ENCODE measurements around the gene ADCY9.

The ADCY9 gene

DNA sequence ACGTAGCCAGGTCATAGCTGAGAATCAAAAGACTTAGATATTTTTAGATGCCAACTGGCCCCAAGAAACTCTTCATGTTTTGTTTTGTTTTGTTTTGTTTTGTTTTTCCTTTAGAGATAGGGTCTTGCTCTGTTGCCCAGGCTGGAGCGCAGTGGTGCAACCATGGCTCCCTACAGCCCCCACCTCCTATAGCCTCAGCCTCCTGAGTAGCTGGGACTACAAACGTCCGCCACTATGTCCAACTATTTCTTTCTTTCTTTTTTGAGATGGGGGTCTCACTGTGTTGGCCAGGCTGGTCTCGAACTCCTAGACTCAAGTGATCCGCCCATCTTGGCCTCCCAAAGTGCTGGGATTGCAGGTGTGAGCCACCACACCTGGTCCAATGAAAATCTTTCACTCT, 107.1 kb downstream of the ADCY9 start:
- Histone ChIP-seq H3K4me3 (ENCODE audit: insufficient read depth, low read depth, low read length) (no peak overlapping the region), H3K4me1 (ENCODE audit: control insufficient read depth, insufficient read depth, low read length) (peaks cover 10% of the 10 kb centered on the region), H3K36me3 (ENCODE audit: control insufficient read depth, insufficient read depth, low read length) (no peaks in the 10 kb centered on the region), H3K27ac (ENCODE audit: insufficient read depth, low read depth, low read length, poor library complexity, severe bottlenecking) (no peak overlapping the region), H3K27me3 (ENCODE audit: control insufficient read depth, insufficient read depth, low read length, poor library complexity, severe bottlenecking) (no peaks in the 10 kb centered on the region), H3K9me3 (ENCODE audit: control insufficient read depth, low read length) (no peaks in the 10 kb centered on the region)
- WGBS, 2 experiments, result 85 to 93% methylated on average over 6 of the region's 6 CpGs

DNA sequence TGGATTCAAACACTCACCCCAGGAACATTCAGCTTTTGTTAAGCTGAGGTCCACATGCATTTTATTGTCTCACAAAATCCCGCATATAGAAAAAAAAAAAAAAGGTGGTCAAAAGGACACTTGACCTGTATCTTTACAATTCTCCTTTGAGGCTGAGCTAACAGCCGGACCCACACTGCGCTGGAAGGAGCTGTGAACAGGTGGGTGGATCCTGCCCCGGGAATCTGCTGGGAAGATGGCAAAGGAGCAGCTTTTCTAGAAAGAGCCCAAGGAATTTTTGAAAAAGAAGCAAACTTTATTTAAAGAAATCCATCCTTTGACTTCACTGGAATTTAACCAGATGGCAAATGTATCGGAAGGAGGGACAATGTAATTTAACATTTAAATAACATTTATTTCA, 108.1 kb downstream of the ADCY9 start:
- no peaks in the 10 kb centered on the region for H3K9me3 ChIP-seq (ENCODE audit: control insufficient read depth, low read length)
- WGBS, 2 experiments, result 72 to 81% methylated on average over 5 of the region's 5 CpGs
- H3K4me3 ChIP-seq (ENCODE audit: insufficient read depth, low read depth, low read length), result no peak overlapping the region
- peaks cover 10% of the 10 kb centered on the region for H3K4me1 ChIP-seq (ENCODE audit: control insufficient read depth, insufficient read depth, low read length)
- H3K27me3 ChIP-seq (ENCODE audit: control insufficient read depth, insufficient read depth, low read length, poor library complexity, severe bottlenecking), result no peaks in the 10 kb centered on the region
- H3K27ac ChIP-seq (ENCODE audit: insufficient read depth, low read depth, low read length, poor library complexity, severe bottlenecking), result no peak overlapping the region
- no peaks in the 10 kb centered on the region for H3K36me3 ChIP-seq (ENCODE audit: control insufficient read depth, insufficient read depth, low read length)

DNA sequence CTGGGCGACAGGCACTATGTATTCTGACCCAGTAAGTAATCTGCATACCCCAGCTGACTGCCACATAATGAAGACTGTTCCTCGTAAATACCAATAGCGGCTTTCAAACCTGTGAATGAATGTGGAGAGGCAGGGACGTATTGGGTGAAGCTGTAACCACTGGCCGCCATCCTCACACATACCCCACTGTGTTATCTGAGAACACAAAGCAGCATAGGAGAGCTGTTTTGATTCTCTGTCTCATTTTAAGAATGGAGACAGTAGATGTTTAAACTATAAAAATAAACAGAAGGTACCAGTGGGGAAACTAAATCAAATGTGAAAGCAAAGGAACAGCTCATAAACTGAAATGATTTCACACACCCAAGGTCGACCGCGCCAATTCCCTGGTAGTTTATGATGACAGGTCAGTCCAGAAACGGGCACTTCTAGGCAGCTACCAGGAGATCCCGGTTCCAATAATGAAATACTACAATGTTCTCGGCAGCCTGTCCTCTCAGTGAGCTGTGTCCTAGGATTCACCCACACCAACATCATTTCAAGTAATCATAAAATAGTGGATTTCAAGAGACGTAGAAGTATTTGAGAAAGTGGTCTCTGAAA, 109.7 kb downstream of the ADCY9 start:
- no peak overlapping the region for H3K27ac ChIP-seq (ENCODE audit: insufficient read depth, low read depth, low read length, poor library complexity, severe bottlenecking)
- 93 to 96% methylated on average over 11 to 12 of the region's 12 CpGs for WGBS, 2 experiments
- no peaks in the 10 kb centered on the region for H3K36me3 ChIP-seq (ENCODE audit: control insufficient read depth, insufficient read depth, low read length)
- H3K4me3 ChIP-seq (ENCODE audit: insufficient read depth, low read depth, low read length), result no peak overlapping the region
- H3K27me3 ChIP-seq (ENCODE audit: control insufficient read depth, insufficient read depth, low read length, poor library complexity, severe bottlenecking), result no peaks in the 10 kb centered on the region
- H3K4me1 ChIP-seq (ENCODE audit: control insufficient read depth, insufficient read depth, low read length), result peaks cover 7% of the 10 kb centered on the region
- H3K9me3 ChIP-seq (ENCODE audit: control insufficient read depth, low read length), result no peaks in the 10 kb centered on the region

DNA sequence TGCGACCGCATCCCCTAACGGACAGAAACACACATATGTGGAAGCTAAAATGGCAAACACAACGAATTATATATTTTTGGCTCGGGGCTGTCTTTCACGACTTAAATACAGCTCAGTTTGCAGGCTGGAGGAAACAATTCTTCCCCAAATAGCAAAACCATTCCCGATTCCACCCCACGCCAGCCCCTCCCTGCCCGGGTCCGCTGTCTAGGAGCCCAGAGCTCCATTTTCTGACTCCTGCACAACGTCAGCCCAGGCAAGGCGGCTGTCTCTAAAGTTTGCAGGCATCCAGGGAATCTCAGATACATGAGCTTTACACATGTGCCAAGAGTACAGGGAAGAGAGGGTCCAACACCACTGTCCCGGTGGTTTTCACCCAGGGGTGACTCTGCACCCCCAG, 110.5 kb downstream of the ADCY9 start:
- H3K4me3 ChIP-seq (ENCODE audit: insufficient read depth, low read depth, low read length), result no peak overlapping the region
- H3K27me3 ChIP-seq (ENCODE audit: control insufficient read depth, insufficient read depth, low read length, poor library complexity, severe bottlenecking), result no peaks in the 10 kb centered on the region
- no peaks in the 10 kb centered on the region for H3K4me1 ChIP-seq (ENCODE audit: control insufficient read depth, insufficient read depth, low read length)
- H3K27ac ChIP-seq (ENCODE audit: insufficient read depth, low read depth, low read length, poor library complexity, severe bottlenecking), result no peak overlapping the region
- H3K36me3 ChIP-seq (ENCODE audit: control insufficient read depth, insufficient read depth, low read length), result no peaks in the 10 kb centered on the region
- H3K9me3 ChIP-seq (ENCODE audit: control insufficient read depth, low read length), result no peaks in the 10 kb centered on the region
- 93 to 96% methylated on average over 13 of the region's 13 CpGs for WGBS, 2 experiments

DNA sequence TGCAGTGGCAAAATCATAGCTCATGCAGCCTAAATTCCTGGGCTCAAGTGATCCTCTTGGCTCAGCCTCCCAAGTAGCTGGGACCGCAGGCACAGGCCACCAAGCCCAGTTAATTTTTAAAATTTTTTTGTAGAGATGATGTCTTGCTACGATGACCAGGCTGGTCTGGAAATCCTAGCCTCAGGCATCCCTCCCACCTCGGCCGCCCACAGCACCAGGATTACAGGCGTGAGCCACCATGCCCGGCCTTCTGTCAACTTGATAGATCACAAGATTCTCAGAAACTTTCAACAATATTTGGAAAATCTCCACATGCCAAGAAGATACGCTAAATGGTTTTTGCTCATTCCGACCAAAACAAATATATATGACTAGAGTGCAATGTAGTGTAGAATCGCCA, 111.0 kb downstream of the ADCY9 start:
- Histone ChIP-seq H3K9me3 (ENCODE audit: control insufficient read depth, low read length) (no peaks in the 10 kb centered on the region), H3K27ac (ENCODE audit: insufficient read depth, low read depth, low read length, poor library complexity, severe bottlenecking) (no peak overlapping the region), H3K4me3 (ENCODE audit: insufficient read depth, low read depth, low read length) (no peak overlapping the region), H3K4me1 (ENCODE audit: control insufficient read depth, insufficient read depth, low read length) (no peaks in the 10 kb centered on the region), H3K27me3 (ENCODE audit: control insufficient read depth, insufficient read depth, low read length, poor library complexity, severe bottlenecking) (no peaks in the 10 kb centered on the region), H3K36me3 (ENCODE audit: control insufficient read depth, insufficient read depth, low read length) (no peaks in the 10 kb centered on the region)
- 88 to 91% methylated on average over 9 of the region's 9 CpGs for WGBS, 2 experiments

DNA sequence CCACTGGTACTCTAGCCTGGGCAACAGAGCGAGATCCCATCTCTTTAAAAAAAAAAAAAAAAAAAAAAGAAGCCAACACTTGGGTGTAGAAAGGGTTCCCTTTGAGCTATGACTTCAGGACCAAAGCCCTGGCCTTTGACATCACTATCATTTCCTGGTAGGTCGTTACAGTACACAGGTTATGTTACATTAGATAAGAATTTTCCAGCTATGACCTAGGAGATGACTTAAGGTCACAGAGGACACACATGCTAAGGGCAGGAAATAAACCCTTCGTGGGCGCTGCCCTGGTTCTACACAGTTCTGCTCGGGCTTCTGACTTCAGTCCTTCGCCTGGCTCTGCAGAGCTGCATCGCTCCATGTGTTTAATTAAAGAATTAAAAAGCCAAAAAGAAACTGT, 112.0 kb downstream of the ADCY9 start:
- 94 to 96% methylated on average over 7 of the region's 7 CpGs for WGBS, 2 experiments
- H3K27ac ChIP-seq (ENCODE audit: insufficient read depth, low read depth, low read length, poor library complexity, severe bottlenecking), result no peak overlapping the region
- no peaks in the 10 kb centered on the region for H3K36me3 ChIP-seq (ENCODE audit: control insufficient read depth, insufficient read depth, low read length)
- H3K4me1 ChIP-seq (ENCODE audit: control insufficient read depth, insufficient read depth, low read length), result peaks cover 6% of the 10 kb centered on the region
- no peaks in the 10 kb centered on the region for H3K27me3 ChIP-seq (ENCODE audit: control insufficient read depth, insufficient read depth, low read length, poor library complexity, severe bottlenecking)
- H3K9me3 ChIP-seq (ENCODE audit: control insufficient read depth, low read length), result no peaks in the 10 kb centered on the region
- H3K4me3 ChIP-seq (ENCODE audit: insufficient read depth, low read depth, low read length), result no peak overlapping the region

DNA sequence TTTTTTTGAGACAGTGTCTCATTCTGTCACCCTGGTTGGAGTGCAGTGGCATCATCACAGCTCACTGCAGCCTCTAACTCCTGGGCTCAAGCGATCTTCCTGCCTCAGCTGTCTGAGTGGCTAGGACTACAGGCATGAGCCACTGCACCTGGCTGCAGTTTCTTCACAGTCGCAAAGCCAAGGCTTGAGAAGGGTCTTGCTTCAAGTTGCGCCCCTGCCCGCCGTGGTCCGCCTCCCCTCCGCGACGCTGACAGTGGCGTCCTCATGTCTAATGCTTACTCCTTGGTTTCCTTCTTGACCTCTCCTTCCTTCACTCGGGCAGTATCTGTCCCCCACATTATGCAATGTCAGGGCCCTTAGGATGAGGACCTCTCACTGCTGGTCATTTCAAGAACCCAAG, 112.7 kb downstream of the ADCY9 start:
- Histone ChIP-seq H3K27me3 (ENCODE audit: control insufficient read depth, insufficient read depth, low read length, poor library complexity, severe bottlenecking) (no peaks in the 10 kb centered on the region), H3K27ac (ENCODE audit: insufficient read depth, low read depth, low read length, poor library complexity, severe bottlenecking) (no peak overlapping the region), H3K4me3 (ENCODE audit: insufficient read depth, low read depth, low read length) (no peak overlapping the region), H3K9me3 (ENCODE audit: control insufficient read depth, low read length) (no peaks in the 10 kb centered on the region), H3K36me3 (ENCODE audit: control insufficient read depth, insufficient read depth, low read length) (no peaks in the 10 kb centered on the region), H3K4me1 (ENCODE audit: control insufficient read depth, insufficient read depth, low read length) (peaks cover 11% of the 10 kb centered on the region)
- 94% methylated on average over 11 of the region's 11 CpGs for WGBS, 2 experiments

DNA sequence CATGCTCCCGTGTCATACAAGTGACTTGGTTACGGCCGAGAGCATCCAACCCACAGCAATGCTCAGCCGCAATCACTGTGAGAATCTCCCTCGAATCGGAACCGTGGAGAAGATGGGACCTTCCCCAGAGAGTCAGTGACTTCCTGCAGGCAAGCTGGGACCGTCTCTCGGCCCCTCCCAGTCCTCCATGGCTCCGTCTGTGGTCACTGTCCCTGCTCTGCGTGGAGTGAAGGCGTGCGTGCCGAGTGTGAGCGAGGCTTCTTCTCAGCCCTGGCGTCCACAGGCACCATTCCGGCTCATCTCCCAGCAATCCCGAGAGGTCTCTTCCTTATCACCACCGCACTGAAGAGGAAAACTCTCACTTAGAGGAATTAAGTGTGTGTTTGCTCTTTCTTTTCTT, 113.1 kb downstream of the ADCY9 start:
- no peak overlapping the region for H3K27ac ChIP-seq (ENCODE audit: insufficient read depth, low read depth, low read length, poor library complexity, severe bottlenecking)
- no peaks in the 10 kb centered on the region for H3K36me3 ChIP-seq (ENCODE audit: control insufficient read depth, insufficient read depth, low read length)
- no peaks in the 10 kb centered on the region for H3K27me3 ChIP-seq (ENCODE audit: control insufficient read depth, insufficient read depth, low read length, poor library complexity, severe bottlenecking)
- 92% methylated on average over 17 to 19 of the region's 19 CpGs for WGBS, 2 experiments
- no peak overlapping the region for H3K4me3 ChIP-seq (ENCODE audit: insufficient read depth, low read depth, low read length)
- no peaks in the 10 kb centered on the region for H3K9me3 ChIP-seq (ENCODE audit: control insufficient read depth, low read length)
- H3K4me1 ChIP-seq (ENCODE audit: control insufficient read depth, insufficient read depth, low read length), result peaks cover 11% of the 10 kb centered on the region

DNA sequence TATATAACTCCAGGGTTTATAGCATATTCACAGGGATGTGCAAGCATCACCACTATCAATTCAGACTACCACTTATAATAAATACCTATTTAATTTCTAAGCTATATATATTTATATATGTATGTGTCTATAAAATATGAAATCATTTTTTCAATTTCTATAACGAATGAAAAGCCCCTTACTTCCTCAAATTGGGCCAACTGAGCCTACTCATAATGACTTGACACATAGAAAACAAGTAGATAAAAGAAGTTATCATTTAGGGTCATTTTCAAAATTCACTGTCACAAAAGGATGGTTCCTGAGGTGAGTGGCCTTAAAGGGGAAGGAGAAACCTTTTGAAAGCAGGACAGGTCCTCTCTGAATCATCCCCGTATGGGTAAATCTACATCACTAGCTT, 114.1 kb downstream of the ADCY9 start:
- H3K27me3 ChIP-seq (ENCODE audit: control insufficient read depth, insufficient read depth, low read length, poor library complexity, severe bottlenecking), result no peaks in the 10 kb centered on the region
- H3K4me1 ChIP-seq (ENCODE audit: control insufficient read depth, insufficient read depth, low read length), result peaks cover 11% of the 10 kb centered on the region
- 96 to 100% methylated on average over 1 to 2 of the region's 2 CpGs for WGBS, 2 experiments
- H3K9me3 ChIP-seq (ENCODE audit: control insufficient read depth, low read length), result no peaks in the 10 kb centered on the region
- no peak overlapping the region for H3K4me3 ChIP-seq (ENCODE audit: insufficient read depth, low read depth, low read length)
- no peaks in the 10 kb centered on the region for H3K36me3 ChIP-seq (ENCODE audit: control insufficient read depth, insufficient read depth, low read length)
- no peak overlapping the region for H3K27ac ChIP-seq (ENCODE audit: insufficient read depth, low read depth, low read length, poor library complexity, severe bottlenecking)

DNA sequence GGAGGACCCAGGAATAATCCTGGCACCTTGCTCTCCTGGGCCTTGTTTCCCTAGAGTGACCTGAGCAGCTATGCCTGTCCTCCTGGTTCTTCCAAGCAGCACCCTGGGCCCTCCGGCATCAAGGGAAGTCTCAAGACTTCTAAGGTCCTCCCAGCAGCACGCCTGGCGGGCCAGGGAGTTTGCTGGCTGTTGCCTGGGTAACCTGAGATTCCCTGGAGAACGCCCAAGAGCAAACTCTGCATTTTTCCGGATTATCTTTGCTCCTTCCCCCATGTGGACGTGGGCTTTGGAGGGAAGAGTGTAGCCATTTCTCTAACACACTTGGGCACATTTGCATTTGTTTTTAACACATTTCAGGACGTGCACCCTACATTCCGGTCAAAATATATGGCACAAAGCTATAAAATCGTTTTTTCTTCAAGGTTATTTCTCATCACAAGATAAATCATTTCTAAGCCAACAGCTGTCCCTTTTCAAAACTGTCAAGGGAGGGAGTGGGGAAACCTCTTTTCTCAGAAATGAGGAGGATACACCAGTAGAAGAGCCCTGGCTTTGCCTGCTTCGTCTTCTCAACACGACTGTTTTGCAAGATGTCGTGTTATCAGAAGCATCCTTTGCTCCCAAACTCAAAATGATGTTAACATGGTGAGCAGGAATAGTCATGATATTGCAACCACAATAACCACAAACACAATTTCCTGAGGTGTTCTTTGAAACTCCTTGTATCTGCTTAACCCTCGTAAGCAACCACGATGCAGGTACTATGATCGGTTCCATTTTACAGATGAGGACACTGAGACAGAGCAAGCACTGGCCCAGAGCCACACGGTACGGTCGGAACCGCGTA, 116.5 kb downstream of the ADCY9 start:
- Histone ChIP-seq H3K27me3 (ENCODE audit: control insufficient read depth, insufficient read depth, low read length, poor library complexity, severe bottlenecking) (no peaks in the 10 kb centered on the region), H3K9me3 (ENCODE audit: control insufficient read depth, low read length) (no peaks in the 10 kb centered on the region), H3K27ac (ENCODE audit: insufficient read depth, low read depth, low read length, poor library complexity, severe bottlenecking) (no peak overlapping the region), H3K4me3 (ENCODE audit: insufficient read depth, low read depth, low read length) (no peak overlapping the region), H3K36me3 (ENCODE audit: control insufficient read depth, insufficient read depth, low read length) (no peaks in the 10 kb centered on the region), H3K4me1 (ENCODE audit: control insufficient read depth, insufficient read depth, low read length) (peaks cover 11% of the 10 kb centered on the region)
- WGBS, 2 experiments, result 79 to 80% methylated on average over 20 of the region's 20 CpGs
